GM20431 (cell line): ENCODE data around the gene SYCP2.

Experiments used
- in situ Hi-C: fragments of 300-500 bp; cut with MseI, MboI; formaldehyde crosslinking; loops from one replicate; pipeline ENCODE4 v1.15.0; 2020; ENCODE audit warnings: low sequenced_read_pairs; ENCODE audit not compliant: unreplicated experiment

SYCP2 gene

GRCh38 chr20:59824711-59825562, 108.5 kb downstream of the SYCP2 start:
- in situ Hi-C loops: no loop called here

GRCh38 chr20:59823491-59824259, 109.8 kb downstream of the SYCP2 start:
- in situ Hi-C loops: no loop called here

GRCh38 chr20:59823030-59823423, 110.4 kb downstream of the SYCP2 start:
- in situ Hi-C loops: no loop called here

GRCh38 chr20:59822291-59823029, 111.0 kb downstream of the SYCP2 start:
- in situ Hi-C loops: no loop called here

- in situ Hi-C loops: no loop called here
Measured at GRCh38 chr20:59821788-59822187, 111.6 kb downstream of the SYCP2 start.

GRCh38 chr20:59821201-59821600, 112.2 kb downstream of the SYCP2 start:
- in situ Hi-C loops: no loop called here

- in situ Hi-C loops: no loop called here
Measured at GRCh38 chr20:59820204-59821041, 113.0 kb downstream of the SYCP2 start.

- in situ Hi-C loops: no loop called here
Measured at GRCh38 chr20:59819496-59820203, 113.8 kb downstream of the SYCP2 start.

- in situ Hi-C loops: no loop called here
Measured at GRCh38 chr20:59818911-59819310, 114.5 kb downstream of the SYCP2 start.

GRCh38 chr20:59817846-59818615, 115.4 kb downstream of the SYCP2 start:
- in situ Hi-C loops: no loop called here

- in situ Hi-C loops: no loop called here
Measured at GRCh38 chr20:59817406-59817805, 116.0 kb downstream of the SYCP2 start.

- in situ Hi-C loops: no loop called here
Measured at GRCh38 chr20:59816146-59816738, 117.2 kb downstream of the SYCP2 start.

GRCh38 chr20:59814840-59815340, 118.5 kb downstream of the SYCP2 start:
- in situ Hi-C loops: no loop called here

- in situ Hi-C loops: no loop called here
Measured at GRCh38 chr20:59813948-59814839, 119.2 kb downstream of the SYCP2 start.
